MM.1S (cell line): Measurements from ENCODE around the gene VPS52.

ENCODE experiments used
- CTCF ChIP-seq: fragments of 300-600 bp; sonication (generic); IDR thresholded peaks from 2 replicates; pipeline ENCODE4 v1.5.1; 2016; ENCODE audit warnings: antibody characterized with exemption, low read length, mixed read lengths
- EZH2 ChIP-seq: fragments of 300-600 bp; sonication (generic); optimal IDR thresholded peaks from 2 replicates; pipeline ENCODE3; 2017; ENCODE audit warnings: low read depth, mild to moderate bottlenecking, antibody characterized with exemption, low read length, mixed read lengths
- EZH2phosphoT487 ChIP-seq: fragments of 300-600 bp; sonication (generic); IDR thresholded peaks from 2 replicates; pipeline ENCODE4 v1.6.1; 2018; ENCODE audit warnings: antibody characterized with exemption, low read length

- TF ChIP-seq CTCF (no peak), EZH2phosphoT487 (no peak), EZH2 (no peak)
Measured at GRCh38 chr6:33316603-33317418, 45.1 kb upstream of the VPS52 start.
